HG03457 (cell line): Measurements from ENCODE around the gene YIPF3.
"Not testable (repeated sequence)": the region's sequence is repeated elsewhere in the genome, so short reads cannot be mapped to it uniquely, and the experiment has no call there.

Source experiments
- ATAC-seq: cut with Tn5 transposase; IDR thresholded peaks from one replicate; pipeline ENCODE4 v1.9.1; 2021; ENCODE audit warnings: moderate number of reproducible peaks; ENCODE audit not compliant: unreplicated experiment

YIPF3 gene

DNA sequence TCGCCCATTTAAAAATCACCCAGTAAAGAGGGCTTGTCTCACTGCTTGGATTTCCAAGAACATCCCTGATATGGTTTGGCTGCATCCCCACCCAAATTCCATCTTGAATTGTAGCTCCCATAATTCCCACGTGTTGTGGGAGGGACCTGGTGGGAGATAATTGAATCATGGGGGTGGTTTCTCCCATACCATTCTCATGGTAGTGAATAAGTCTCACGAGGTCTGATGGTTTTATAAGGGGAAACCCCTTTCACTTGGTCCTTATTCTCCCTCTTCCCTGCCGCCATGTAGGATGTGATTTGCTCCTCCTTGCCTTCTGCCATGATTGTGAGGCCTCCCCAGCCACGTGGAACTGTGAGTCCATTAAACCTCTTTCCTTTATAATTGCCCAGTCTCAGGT is 49.5 kb downstream of the YIPF3 start:
- ATAC-seq: not testable (repeated sequence)

GRCh38 chr6:43465948-43466347 is 50.8 kb downstream of the YIPF3 start:
- no peak for ATAC-seq

GRCh38 chr6:43464337-43464736 is 52.4 kb downstream of the YIPF3 start:
- no peak for ATAC-seq

DNA sequence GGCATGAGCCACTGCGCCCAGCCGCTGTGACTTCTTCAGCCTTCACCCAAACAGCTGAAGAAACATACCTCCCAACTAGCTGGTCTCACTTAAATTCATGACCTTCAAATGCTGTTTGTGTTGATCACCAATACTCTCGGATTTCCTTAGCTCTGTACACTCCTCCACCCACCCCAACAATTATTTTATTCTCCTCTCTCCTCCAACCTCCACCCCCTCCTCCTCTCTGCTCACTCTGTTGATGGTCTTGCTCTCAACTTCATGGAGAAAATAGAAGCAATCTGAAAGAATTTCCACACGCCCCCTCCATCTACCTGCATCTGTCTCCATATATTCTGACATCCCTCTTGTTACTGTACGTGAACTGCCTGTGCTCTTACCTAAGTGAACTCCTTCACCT is 54.8 kb downstream of the YIPF3 start:
- ATAC-seq: no peak
